ENCODE data around the gene IL17REL. TPM values are rescaled to one million over a fixed set of nuclear protein-coding genes. Genes with fewer than 3 reads are reported as not detected.

IL17REL gene
- total RNA-seq, 1 donor from 2014 or later, result not detected

DNA sequence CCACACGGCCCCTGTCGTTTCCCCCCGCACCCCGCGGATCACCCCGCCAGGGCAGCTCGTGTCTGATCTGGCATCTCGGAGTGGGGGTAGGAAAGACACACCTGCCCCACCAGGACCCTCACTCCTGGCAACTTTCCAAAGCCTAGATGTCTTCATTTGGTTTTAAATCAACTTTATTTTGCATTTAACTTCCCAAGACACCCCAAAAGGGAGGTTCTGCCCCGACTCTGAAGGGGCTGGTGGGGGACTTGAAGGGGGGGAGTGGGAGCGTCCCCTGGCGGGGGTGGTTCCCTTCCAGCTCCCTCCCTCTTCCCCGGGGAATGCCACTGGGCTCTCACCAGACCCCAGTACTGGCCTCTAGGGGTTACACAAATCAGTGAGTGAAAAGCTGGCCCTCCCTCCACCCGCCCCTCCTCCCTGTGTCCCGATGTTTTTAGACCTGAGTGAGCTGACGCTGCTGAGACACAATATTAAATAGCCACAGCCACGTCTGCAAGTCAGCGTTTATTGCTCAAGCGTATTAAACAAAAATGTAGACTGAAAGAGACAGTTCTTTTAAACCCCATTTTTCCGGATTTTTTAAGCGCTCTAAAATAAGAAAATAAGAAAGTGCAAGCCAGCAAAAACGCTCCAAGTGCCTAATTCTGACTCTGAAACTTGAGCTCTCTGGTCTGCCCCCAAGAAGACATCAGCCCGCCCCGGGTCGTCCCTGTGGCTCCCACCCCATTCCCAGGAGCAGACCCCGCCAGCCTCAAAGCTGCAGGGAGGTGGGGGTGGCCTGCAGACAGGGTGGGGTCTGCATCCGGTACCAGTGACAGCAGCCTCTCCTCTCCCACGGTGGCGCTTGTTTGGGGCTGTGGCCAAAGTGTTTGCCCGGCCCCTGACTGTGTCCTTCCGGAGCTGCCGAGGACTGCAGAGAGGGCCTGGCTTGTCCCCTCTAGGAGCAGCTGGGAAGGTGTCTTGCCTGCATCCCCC lies 46.6 kb upstream of the IL17REL start:
- H3K36me3 ChIP-seq, result no peaks in the 10 kb centered on the region
- no peak overlapping the region for H3K27ac ChIP-seq
- H3K9me3 ChIP-seq, result no peaks in the 10 kb centered on the region
- intact Hi-C loops (cut with DNase I), result no loop called here
- ATAC-seq (no peak), DNase-seq (no peak)
- peaks cover 17% of the 10 kb centered on the region for H3K27me3 ChIP-seq
- no peak for TF ChIP-seq CTCF (IDR thresholded peaks at IDR 0.05)
- H3K4me1 ChIP-seq, result peaks cover 6% of the 10 kb centered on the region
- peak overlapping the region; percentile 4 for H3K4me3 ChIP-seq

DNA sequence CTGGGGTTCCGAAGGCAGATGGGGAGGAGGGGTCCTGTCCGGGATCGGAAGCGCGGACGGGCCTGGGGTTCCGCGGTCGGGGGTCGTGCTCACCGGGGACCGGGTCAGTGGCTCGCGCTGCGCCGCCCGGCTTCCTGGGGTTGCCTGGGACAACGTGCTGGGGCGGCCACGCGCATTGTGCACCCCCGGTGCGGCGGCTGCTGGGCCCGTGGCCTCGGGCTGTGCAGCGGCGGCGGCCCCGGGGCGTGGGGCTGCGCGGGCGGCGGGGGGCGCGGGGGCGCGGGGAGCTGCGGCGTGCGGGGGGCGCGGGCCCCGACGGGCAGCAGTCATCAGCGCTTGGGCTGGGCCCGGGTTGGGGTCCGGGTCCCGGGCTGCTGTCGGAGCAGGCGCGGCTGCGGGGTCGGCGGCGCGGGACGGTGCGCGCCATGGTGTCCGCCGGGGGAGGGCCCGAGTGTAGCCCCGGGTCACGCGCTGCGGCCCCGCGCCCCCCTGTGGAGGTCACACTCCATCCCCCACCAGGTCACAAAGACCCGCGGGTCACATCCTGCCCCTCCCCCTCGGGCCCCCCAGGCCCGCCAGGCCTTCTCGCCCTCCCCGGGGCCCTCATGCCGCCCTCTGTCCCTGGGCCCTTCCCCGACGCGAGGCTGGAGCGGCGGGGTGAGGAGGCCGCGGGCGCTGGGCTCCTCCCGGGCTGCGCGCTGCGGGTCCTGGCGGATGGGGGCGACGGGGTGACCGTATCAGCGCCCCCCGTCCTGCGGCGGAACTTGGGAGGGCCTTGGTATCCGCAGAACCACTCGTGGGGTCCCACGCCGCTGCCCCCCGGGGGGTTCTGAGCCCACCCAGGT lies 45.7 kb upstream of the IL17REL start, which contains the start of gene TTLL8:
TTLL8 (minus strand) TSS at position 238 of the 845 bp plus-strand sequence.
- H3K27me3 ChIP-seq, result peaks cover 17% of the 10 kb centered on the region
- no peak within 1 kb of the TSS for H3K4me3 ChIP-seq
- no peak for ATAC-seq
- H3K4me1 ChIP-seq, result peaks cover 6% of the 10 kb centered on the region
- H3K27ac ChIP-seq, result no peak within 1 kb of the TSS
- TF ChIP-seq CTCF (IDR thresholded peaks at IDR 0.05), result no peak
- H3K9me3 ChIP-seq, result no peaks in the 10 kb centered on the region
- intact Hi-C loops (cut with DNase I), result no loop called here
- H3K36me3 ChIP-seq, result no peaks in the 10 kb centered on the region
- DNase-seq, result no peak

DNA sequence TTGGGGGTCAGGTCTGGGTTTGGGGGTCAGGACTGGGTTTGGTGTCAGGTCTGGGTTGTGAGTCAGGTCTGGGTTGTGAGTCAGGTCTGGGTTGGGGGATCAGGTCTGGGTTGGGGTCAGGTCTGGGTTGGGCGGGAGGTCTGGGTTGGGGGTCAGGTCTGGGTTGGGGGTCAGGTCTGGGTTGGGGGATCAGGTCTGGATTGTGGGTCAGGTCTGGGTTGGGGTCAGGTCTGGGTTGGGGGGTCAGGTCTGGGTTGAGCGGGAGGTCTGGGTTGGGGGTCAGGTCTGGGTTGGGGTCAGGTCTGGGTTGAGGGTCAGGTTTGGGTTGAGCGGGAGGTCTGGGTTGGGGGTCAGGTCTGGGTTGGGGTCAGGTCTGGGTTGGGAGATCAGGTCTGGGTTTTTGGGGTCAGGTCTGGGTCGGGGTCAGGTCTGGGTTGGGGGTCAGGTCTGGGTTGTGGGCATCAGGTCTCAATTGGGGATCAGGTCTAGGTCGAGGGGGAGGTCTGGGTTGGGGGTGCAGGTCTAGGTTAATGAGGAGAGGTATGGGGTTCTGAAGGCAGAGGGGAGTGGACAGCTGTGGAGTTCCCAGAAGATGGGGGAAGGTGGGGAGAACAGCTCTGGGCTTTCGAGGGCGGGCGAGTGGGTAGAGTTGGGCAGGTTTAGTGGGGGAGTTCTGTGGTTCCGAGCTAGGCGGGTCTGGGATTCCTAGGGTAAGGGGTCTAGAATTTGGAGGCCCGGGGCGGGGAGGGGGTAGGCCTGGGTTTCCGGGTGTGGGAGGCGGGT lies 44.9 kb upstream of the IL17REL start:
- no peak for DNase-seq
- intact Hi-C loops (cut with DNase I), result no loop called here

GRCh38 chr22:50056214-50056972 lies 43.8 kb upstream of the IL17REL start:
- no peak overlapping the region for H3K4me3 ChIP-seq
- intact Hi-C loops (cut with DNase I), result no loop called here
- H3K36me3 ChIP-seq, result no peaks in the 10 kb centered on the region
- no peaks in the 10 kb centered on the region for H3K9me3 ChIP-seq
- TF ChIP-seq CTCF (IDR thresholded peaks at IDR 0.05), result no peak
- H3K27me3 ChIP-seq, result peaks cover 17% of the 10 kb centered on the region
- DNase-seq (no peak), ATAC-seq (no peak)
- H3K27ac ChIP-seq, result no peak overlapping the region
- peaks cover 6% of the 10 kb centered on the region for H3K4me1 ChIP-seq

More for the DNA sequence above, 44.9 kb upstream of the IL17REL start:
- no peak overlapping the region for H3K4me3 ChIP-seq
- H3K36me3 ChIP-seq, result no peaks in the 10 kb centered on the region
- H3K9me3 ChIP-seq, result no peaks in the 10 kb centered on the region
- no peak overlapping the region for H3K27ac ChIP-seq
- no peak for TF ChIP-seq CTCF (IDR thresholded peaks at IDR 0.05)
- H3K4me1 ChIP-seq, result peaks cover 6% of the 10 kb centered on the region
- ATAC-seq, result no peak
- H3K27me3 ChIP-seq, result peaks cover 17% of the 10 kb centered on the region
